CD4-positive, alpha-beta T cell treated with Interleukin-4 for 1 hour (primary cell): ENCODE measurements around the gene GTPBP4.
"Not testable (repeated sequence)": the region's sequence is repeated elsewhere in the genome, so short reads cannot be mapped to it uniquely, and the experiment has no call there.

ENCODE experiments used
- DNase-seq, 2 donors: peaks; one replicate each; pipeline ENCODE4 v3.0.0-alpha.2; 2020 to 2022

GTPBP4 gene

GRCh38 chr10:1061930-1062774 is 73.9 kb downstream of the GTPBP4 start:
- DNase-seq = peak in 1 of 2 donors; percentile 52

DNA sequence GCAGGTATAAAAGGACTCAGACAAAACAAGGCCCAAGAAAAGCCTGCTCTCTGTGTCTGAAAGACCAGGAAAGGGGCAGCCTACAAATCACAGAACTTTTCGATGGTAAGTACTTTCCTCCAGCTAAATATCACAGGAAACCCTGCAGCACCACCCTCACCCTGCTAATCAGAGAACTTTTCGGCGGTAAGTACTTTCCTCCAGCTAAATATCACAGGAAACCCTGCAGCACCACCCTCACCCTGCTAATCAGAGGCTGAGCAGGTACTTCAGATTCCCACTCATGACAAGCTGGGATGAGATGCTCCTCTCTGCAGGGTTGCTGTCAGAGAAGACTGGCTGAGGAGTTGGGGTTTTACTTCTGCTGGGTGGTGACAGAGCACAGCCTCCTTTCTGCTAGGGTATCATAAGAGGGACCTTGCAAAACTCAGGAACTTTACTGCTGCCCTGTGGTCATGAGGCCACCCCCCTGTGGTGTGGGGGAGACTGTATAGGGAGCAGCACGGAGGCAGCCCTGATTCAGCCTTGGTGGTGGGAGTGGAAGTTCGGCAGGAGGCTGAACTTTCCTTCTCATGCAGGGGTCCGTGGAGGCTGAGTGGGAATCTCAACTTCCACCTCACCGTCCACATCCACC is 75.1 kb downstream of the GTPBP4 start:
- peak; percentile 36 to 62 for DNase-seq

DNA sequence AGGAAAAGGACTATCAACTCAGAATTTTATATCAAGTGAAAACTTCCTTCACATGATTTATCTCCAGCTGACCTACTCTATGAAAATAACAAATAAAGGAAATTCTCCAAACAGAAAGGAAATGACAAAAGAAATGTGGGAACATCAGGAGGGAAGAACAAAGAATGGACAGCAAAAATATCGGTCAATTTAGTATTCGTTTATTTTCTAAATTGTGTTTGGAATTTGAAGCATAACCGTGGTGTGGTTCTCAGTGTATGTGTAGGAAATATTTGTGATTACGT is 76.7 kb downstream of the GTPBP4 start:
- no peak for DNase-seq

DNA sequence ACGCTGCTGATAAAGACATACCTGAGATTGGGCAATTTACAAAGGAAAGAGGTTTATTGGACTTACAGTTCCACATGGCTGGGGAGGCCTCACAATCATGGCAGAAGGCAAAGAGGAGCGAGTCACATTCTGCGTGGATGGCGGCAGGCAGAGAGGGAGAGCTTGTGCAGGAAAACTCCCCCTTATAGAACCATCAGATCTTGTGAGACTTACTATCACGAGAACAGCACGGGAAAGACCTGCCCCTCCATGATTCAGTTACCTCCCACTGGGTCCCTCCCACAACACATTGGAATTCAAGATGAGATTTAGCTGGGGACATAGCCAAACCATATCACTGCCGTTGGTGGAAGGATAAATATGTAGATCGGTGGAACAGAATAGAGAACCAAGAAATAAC is 78.5 kb downstream of the GTPBP4 start:
- not testable (repeated sequence) for DNase-seq

GRCh38 chr10:1068380-1069361 is 80.4 kb downstream of the GTPBP4 start:
- DNase-seq = no peak
